ENCODE results near the gene SUN3.

SUN3 gene

DNA sequence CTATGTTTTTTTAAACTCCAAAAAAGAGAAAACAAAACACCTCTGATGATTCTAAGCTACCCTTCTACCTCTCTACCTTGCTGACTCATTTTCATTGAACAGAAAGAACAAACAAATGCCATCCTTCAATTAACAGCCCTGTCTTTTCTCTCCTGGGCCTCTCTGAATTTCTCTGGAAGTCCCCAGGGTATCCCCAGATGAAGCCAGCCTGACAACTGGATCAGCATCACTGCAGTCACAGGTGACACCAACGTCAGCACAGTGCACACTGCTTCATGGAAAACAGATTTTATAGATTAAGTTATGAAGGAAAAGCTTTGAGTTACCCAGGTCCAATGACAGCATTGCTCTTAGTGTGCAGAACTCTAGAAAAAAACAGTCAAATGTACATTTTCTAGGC is 55.2 kb downstream of the SUN3 start:
- H3K4me2 ChIP-seq (ENCODE audit: low read depth, low read length, poor library complexity, severe bottlenecking): no peak overlapping the region
- no peaks in the 10 kb centered on the region for H3K9me3 ChIP-seq (ENCODE audit: insufficient read depth, low read depth, low read length)
- H2AFZ ChIP-seq (ENCODE audit: low read length): no peak overlapping the region
- no peaks in the 10 kb centered on the region for H3K27me3 ChIP-seq (ENCODE audit: insufficient read depth, low read length, poor library complexity, severe bottlenecking)
- H3K9ac ChIP-seq (ENCODE audit: low read depth, low read length, poor library complexity, severe bottlenecking): no peak overlapping the region
- no peaks in the 10 kb centered on the region; the same call in 1 of the 2 replicates for H3K36me3 ChIP-seq (ENCODE audit: insufficient read depth, low read length)
- no peaks in the 10 kb centered on the region for H4K20me1 ChIP-seq (ENCODE audit: insufficient read depth, low read length, poor library complexity, severe bottlenecking)
- H3K79me2 ChIP-seq (ENCODE audit: insufficient read depth, low read length): 0 out of 2 replicates have a peak, but pooled peaks cover 6% of the 10 kb centered on the region
- H3K4me3 ChIP-seq (ENCODE audit: low read length, poor library complexity, severe bottlenecking): no peak overlapping the region
- no peak for TF ChIP-seq CTCF (conservative IDR thresholded peaks at IDR 0.05; ENCODE audit: low read length)
- TF ChIP-seq EZH2phosphoT487 (IDR thresholded peaks at IDR 0.05; ENCODE audit: borderline replicate concordance): no peak
- no peaks in the 10 kb centered on the region for H3K9me2 ChIP-seq (replicated peaks; ENCODE audit: low read depth, low read length)
- H3F3A ChIP-seq (ENCODE audit: low read depth): no peaks in the 10 kb centered on the region
- peaks cover 9% of the 10 kb centered on the region for H3K4me1 ChIP-seq (ENCODE audit: insufficient read depth, low read length, poor library complexity, severe bottlenecking)

- H4K20me1 ChIP-seq (ENCODE audit: insufficient read depth, low read length, poor library complexity, severe bottlenecking): no peaks in the 10 kb centered on the region
- no peak overlapping the region for H3K9ac ChIP-seq (ENCODE audit: low read depth, low read length, poor library complexity, severe bottlenecking)
- no peaks in the 10 kb centered on the region for H3F3A ChIP-seq (ENCODE audit: low read depth)
- no peak overlapping the region for H3K4me2 ChIP-seq (ENCODE audit: low read depth, low read length, poor library complexity, severe bottlenecking)
- no peaks in the 10 kb centered on the region for H3K9me2 ChIP-seq (replicated peaks; ENCODE audit: low read depth, low read length)
- no peak overlapping the region for H2AFZ ChIP-seq (ENCODE audit: low read length)
- no peaks in the 10 kb centered on the region for H3K4me1 ChIP-seq (ENCODE audit: insufficient read depth, low read length, poor library complexity, severe bottlenecking)
- no peak overlapping the region for H3K4me3 ChIP-seq (ENCODE audit: low read length, poor library complexity, severe bottlenecking)
- H3K36me3 ChIP-seq (ENCODE audit: insufficient read depth, low read length): peaks cover 7% of the 10 kb centered on the region; the same call in 1 of the 2 replicates
- no peaks in the 10 kb centered on the region for H3K9me3 ChIP-seq (ENCODE audit: insufficient read depth, low read depth, low read length)
- H3K79me2 ChIP-seq (ENCODE audit: insufficient read depth, low read length): no peaks in the 10 kb centered on the region
- TF ChIP-seq EZH2phosphoT487 (IDR thresholded peaks at IDR 0.05; ENCODE audit: borderline replicate concordance) (no peak), CTCF (conservative IDR thresholded peaks at IDR 0.05; ENCODE audit: low read length) (no peak)
- H3K27me3 ChIP-seq (ENCODE audit: insufficient read depth, low read length, poor library complexity, severe bottlenecking): no peaks in the 10 kb centered on the region
Measured at GRCh38 chr7:47970761-47971160, 58.1 kb downstream of the SUN3 start.

GRCh38 chr7:47968847-47969774 is 59.8 kb downstream of the SUN3 start:
- Histone ChIP-seq H3F3A (ENCODE audit: low read depth) (no peaks in the 10 kb centered on the region), H4K20me1 (ENCODE audit: insufficient read depth, low read length, poor library complexity, severe bottlenecking) (no peaks in the 10 kb centered on the region), H3K36me3 (ENCODE audit: insufficient read depth, low read length) (peaks cover 20% of the 10 kb centered on the region; the same call in 1 of the 2 replicates), H2AFZ (ENCODE audit: low read length) (no peak overlapping the region), H3K9ac (ENCODE audit: low read depth, low read length, poor library complexity, severe bottlenecking) (no peak overlapping the region), H3K4me3 (ENCODE audit: low read length, poor library complexity, severe bottlenecking) (no peak overlapping the region), H3K4me2 (ENCODE audit: low read depth, low read length, poor library complexity, severe bottlenecking) (no peak overlapping the region), H3K4me1 (ENCODE audit: insufficient read depth, low read length, poor library complexity, severe bottlenecking) (no peaks in the 10 kb centered on the region), H3K9me3 (ENCODE audit: insufficient read depth, low read depth, low read length) (no peaks in the 10 kb centered on the region), H3K27me3 (ENCODE audit: insufficient read depth, low read length, poor library complexity, severe bottlenecking) (no peaks in the 10 kb centered on the region), H3K79me2 (ENCODE audit: insufficient read depth, low read length) (no peaks in the 10 kb centered on the region), H3K9me2 (replicated peaks; ENCODE audit: low read depth, low read length) (no peaks in the 10 kb centered on the region)
- TF ChIP-seq EZH2phosphoT487 (IDR thresholded peaks at IDR 0.05; ENCODE audit: borderline replicate concordance) (no peak), CTCF (conservative IDR thresholded peaks at IDR 0.05; ENCODE audit: low read length) (peak; percentile 92)

All from Loucy (cell line).